ENCODE measurements around the gene RTEL1. TPM values are rescaled to one million over a fixed set of nuclear protein-coding genes. Genes with fewer than 3 reads are reported as not detected.
"Not testable (repeated sequence)": the region's sequence is repeated elsewhere in the genome, so short reads cannot be mapped to it uniquely, and the experiment has no call there.

RTEL1 gene
- polyA plus RNA-seq, 5 donors, result 18.9 to 23.2 (median 20.2) TPM

DNA sequence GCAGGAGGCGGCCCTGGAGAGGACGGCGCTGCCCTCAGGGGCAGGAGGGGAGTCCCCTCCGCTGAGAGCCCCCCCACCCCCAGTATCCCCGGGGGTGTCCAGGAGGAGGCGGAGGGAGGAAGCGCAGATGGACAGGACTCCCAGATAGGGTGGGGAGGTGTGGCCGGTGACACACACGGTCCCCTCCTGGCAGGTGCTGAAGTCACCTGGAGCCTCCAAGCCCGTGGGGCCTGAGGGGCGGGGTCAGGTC lies 6.2 kb upstream of the RTEL1 start:
- DNase-seq, result no peak

DNA sequence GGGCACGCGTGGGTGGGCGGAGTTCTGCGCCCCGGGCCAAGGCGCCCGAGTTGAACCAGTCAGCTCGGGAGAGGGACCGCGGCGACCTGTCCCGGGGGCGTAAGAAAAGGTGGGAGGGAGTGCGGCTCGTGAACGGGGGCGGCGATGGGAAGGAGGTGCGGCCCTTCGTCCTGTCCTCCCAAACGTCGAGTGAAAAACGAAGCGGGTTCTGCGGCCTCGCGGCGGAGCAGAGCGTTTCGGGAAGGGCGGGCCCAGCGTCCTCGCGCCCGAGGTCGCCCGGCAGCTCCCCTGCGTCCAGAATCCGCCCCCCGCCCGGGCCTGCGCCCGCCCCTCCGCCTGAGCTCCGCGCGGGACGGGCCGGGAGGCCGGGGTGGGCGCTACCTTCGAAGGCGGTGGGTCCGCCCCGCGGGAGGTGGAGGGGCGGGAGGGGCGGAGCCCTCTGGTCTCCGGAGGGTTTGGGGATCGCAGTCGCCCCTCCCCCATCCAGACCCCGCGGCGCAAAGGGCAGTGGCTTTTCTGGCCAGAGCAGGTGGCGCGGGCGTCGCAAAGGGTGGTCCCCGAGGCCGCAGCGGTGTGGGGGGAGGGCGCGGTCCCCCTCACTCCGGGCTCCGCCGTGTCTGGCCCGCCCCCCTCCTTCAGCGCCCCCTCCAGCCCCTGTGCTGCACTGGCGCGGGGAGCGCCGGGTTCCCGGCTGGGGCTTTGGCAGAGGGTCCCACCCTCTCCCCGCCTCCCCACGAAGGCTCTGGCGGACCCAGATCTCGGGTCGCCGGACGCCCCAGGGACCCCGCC lies 5.7 kb upstream of the RTEL1 start:
- peak; percentile 43 to 61 for DNase-seq

- peak; percentile 91 to 94 for DNase-seq
Observed at GRCh38 chr20:63653041-63653973, 4.8 kb upstream of the RTEL1 start, which contains the start of gene STMN3. TSS of gene STMN3 (minus strand) at chr20:63653424. CDS start at chr20:63653345, 79 bp downstream.

DNA sequence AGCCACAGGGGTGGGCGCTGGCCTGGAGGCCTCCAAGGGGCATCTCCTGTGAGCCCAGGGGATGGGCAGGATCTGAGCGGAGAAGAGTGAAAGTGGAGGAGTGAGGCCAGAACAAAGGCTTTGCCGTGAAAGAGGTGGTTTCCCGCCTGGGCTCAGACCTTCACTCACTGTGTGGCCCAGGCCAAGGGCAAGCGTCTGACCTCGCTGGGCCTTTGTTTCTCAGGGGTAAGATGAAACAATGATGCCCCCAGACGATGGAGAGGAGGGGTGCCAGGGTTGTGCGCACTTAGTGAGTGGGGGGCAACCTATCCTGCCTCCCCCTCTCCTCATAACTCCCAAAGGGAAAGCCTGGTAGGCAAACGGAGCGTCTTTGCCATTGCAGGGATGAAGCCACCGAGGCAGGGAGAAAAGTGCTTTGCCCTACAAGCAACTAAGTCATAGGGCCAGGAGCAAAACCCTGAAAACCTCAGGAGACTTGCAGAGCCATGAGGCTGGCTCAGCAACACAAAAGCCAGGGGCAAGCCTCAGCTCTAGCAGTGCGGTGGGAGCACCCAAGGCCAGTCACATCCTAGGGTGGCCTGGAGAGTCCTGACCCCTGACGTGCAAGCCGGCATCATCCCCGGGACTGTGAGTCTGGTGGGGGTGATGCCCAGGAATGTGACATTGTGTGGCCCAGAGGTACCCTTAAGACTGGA lies 4.0 kb upstream of the RTEL1 start:
- no peak for DNase-seq

DNA sequence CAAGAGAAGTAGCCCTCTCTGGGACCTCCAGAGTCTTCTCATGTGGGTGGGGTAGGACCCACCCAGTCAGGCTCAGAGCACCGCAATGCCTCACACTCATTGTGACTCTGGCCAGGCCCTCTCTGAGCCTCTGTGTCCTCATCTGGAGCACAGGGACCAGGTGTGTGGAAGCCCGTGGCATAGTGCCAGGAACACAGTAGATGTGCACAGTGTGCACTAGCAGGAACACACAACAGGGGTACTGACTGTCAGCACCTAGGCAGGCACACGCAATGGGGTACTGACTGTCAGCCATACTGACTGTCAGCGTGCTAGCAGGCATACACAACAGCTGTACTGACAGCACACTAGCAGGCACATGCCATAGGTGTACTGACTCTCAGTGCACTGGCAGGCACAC lies 2.9 kb upstream of the RTEL1 start:
- no peak for DNase-seq

GRCh38 chr20:63656451-63656850 lies 1.7 kb upstream of the RTEL1 start:
- no peak for DNase-seq

DNA sequence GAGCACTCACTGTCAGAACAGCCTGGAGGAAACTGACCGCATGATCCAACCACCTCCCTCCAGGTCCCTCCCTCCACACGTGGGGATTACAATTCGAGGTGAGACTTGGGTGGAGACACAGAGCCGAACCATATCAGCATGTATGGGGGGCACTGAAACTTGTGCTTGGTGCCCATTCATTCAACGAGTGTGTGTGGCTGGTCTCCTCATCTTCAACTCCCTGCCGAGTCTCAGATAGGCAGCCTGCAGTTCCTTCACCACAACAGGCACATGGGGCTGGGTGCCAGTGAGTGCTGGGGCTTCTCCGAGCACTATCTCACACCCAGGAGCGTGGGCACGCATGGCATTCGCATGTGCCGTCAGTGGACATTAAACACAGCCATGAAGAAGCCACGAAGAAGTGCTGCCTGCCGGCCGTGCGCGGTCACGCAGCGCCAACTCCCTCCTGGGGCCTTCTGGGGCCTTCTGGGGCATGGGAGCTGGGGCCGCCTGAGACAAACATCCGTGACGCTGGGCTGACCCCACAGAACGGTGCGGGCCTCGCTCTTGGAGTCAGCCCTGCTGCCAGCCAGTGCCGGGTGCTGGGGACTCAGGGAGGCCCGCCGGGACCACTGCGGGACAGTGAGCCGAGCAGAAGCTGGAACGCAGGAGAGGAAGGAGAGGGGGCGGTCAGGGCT lies 714 bp upstream of the RTEL1 start:
- no peak for DNase-seq

DNA sequence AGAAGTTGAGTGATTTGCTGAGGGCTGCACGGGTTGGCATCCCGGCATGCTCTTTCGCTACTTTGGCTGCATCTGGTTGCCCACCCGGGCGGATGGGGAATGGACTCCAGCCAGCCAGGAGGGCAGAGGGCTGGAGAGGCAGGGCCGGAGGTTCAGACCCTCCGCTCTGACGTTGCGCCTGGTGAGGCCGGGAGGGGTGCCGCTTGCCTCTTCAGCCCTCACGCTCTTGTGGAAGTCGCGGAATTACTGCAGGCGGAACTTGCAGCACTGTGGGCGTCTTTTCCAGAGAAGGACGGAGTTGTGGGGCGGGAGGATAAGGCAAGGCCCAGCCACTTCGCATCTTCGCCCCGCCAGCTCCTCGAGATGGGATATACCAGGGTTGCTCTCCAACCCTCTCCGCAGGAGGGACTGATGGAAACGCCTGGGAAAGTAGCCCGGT lies 656 bp downstream of the RTEL1 start:
- DNase-seq, result no peak

- DNase-seq, result no peak
Observed at GRCh38 chr20:63659370-63659769, 1.3 kb downstream of the RTEL1 start.

- not testable (repeated sequence) for DNase-seq
Observed at GRCh38 chr20:63660174-63660573, 2.1 kb downstream of the RTEL1 start.

DNA sequence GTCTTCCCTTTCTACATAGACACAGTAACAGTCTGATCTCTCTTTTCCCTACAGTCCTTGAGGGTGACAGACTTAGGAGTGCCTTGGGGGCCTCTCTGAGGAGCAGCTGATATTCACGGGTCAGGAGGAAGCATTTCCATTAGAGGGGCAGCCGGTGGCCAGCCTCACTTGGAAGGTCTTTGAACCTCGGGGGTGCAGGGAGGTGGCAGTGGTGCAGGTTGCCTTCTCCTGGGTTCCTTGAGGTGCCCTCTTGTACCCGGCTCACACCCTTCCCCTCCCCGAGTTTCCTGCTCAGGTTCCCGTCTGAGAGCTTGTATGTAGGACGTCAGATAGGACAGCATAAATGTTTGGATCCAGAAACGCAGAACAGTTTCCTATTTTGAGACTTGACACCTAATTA lies 2.5 kb downstream of the RTEL1 start:
- no peak for DNase-seq

- no peak for DNase-seq
Observed at GRCh38 chr20:63661108-63661507, 3.0 kb downstream of the RTEL1 start.

- no peak for DNase-seq
Observed at GRCh38 chr20:63661959-63662812, 4.1 kb downstream of the RTEL1 start.

DNA sequence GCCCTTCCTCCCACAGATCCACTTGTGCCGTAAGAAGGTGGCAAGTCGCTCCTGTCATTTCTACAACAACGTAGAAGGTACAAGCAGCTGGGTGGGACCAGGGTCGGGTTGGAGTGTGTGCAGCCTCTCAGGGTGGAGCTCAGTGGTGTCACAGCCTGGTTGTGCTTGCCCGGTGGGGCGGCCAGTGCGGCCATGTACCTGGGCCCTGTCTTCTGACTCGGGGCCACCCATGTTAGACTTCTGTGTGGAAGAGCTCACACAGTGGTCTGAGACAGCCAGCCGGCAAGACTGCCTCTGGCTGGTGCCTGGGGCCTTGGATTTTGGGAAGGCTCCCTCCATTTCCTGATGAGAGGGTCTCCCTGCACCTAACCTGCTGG lies 4.7 kb downstream of the RTEL1 start:
- no peak for DNase-seq

DNA sequence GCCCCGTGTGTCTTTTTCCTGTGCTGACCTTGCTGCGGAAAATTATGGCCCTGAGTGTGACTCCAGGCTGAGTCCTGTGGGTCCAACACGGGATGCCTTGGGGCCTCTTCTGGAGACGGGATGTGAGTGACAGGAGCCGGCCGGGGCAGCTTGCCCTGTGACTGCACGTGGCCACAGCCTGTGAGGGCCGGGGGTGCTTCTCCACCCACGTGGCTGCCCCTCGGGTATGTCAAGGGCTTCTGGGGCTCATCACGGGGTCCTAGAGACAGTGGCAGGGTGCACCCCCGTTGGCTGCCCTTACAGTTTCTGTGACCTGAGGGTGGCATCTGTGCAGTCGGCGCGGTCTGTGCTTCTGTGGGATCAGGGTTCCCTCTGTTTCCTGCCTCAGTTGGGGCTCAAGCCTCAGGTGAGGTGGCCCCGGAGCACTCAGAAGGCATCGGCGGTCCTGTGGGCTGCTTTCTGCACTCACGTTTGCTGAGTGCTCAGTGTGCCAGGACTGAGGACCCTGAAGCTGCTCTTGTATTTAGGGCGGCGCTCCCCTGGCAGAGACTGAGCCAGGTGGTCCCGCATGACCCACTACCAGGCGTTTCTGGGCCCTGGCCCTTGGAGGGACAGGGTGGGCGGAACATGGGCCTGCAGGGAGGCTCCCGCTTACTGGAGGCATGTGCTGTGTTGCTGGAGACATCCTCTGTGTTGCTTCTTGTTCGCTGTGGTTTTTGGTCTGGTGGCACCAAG lies 5.4 kb downstream of the RTEL1 start:
- no peak for DNase-seq

- no peak for DNase-seq
Observed at GRCh38 chr20:63664143-63664851, 6.2 kb downstream of the RTEL1 start.

- DNase-seq, result no peak
Observed at GRCh38 chr20:63664861-63665594, 6.9 kb downstream of the RTEL1 start.

- no peak for DNase-seq
Observed at GRCh38 chr20:63665708-63666107, 7.6 kb downstream of the RTEL1 start.

GRCh38 chr20:63667858-63668257 lies 9.7 kb downstream of the RTEL1 start:
- DNase-seq, result no peak

Data from right lung (tissue), 5 donors.